ENCODE measurements around the gene MARK1. TPM values are rescaled to one million over a fixed set of nuclear protein-coding genes. Genes with fewer than 3 reads are reported as not detected.
A peak's percentile ranks its signal among the peaks of the same experiment; 100 is the strongest.

MARK1 gene
- total RNA-seq, 2 experiments from 2014 or later: not detected

- ChIA-PET CTCF (no interaction called here), POLR2A (no interaction called here)
- H3K36me3 Mint-ChIP-seq (ENCODE audit: low read depth): no peaks in the 10 kb centered on the region
- H3K9me3 Mint-ChIP-seq (ENCODE audit: insufficient read depth): no peaks in the 10 kb centered on the region
- no peak overlapping the region for H3K4me3 Mint-ChIP-seq
- peaks cover 5% of the 10 kb centered on the region for H3K4me1 Mint-ChIP-seq (ENCODE audit: low read depth)
- ATAC-seq: no peak
- DNase-seq: peak; percentile 3
- peaks cover 9% of the 10 kb centered on the region for H3K27me3 Mint-ChIP-seq (ENCODE audit: low read depth)
- no peak overlapping the region for H3K27ac Mint-ChIP-seq
Observed at GRCh38 chr1:220698607-220699016, 170.7 kb downstream of the MARK1 start.

DNA sequence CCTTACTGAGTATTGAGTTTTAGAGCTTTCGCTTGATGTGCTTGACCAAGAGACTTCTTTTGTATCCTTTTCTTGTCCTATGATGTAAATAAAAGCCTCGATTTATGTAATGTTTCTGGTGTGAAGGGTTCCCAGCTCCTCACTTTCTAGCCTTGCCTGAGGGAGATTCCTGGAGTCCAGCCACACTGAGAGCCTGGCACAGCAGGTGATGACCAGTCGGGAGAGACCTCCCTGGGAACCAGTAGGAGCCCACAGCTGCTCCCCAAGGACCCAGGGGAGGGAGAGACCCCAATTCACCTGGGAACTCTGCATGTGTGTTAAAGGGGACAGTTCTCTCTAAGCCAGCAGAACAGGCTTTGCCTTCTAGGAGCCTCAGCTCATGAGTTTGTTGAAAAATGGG, 171.1 kb downstream of the MARK1 start:
- no peaks in the 10 kb centered on the region for H3K9me3 Mint-ChIP-seq (ENCODE audit: insufficient read depth)
- no peak overlapping the region for H3K27ac Mint-ChIP-seq
- H3K36me3 Mint-ChIP-seq (ENCODE audit: low read depth): no peaks in the 10 kb centered on the region
- ChIA-PET CTCF (no interaction called here), POLR2A (no interaction called here)
- no peak for ATAC-seq
- DNase-seq: no peak
- H3K4me3 Mint-ChIP-seq: no peak overlapping the region
- H3K27me3 Mint-ChIP-seq (ENCODE audit: low read depth): peaks cover 9% of the 10 kb centered on the region
- H3K4me1 Mint-ChIP-seq (ENCODE audit: low read depth): peaks cover 5% of the 10 kb centered on the region

DNA sequence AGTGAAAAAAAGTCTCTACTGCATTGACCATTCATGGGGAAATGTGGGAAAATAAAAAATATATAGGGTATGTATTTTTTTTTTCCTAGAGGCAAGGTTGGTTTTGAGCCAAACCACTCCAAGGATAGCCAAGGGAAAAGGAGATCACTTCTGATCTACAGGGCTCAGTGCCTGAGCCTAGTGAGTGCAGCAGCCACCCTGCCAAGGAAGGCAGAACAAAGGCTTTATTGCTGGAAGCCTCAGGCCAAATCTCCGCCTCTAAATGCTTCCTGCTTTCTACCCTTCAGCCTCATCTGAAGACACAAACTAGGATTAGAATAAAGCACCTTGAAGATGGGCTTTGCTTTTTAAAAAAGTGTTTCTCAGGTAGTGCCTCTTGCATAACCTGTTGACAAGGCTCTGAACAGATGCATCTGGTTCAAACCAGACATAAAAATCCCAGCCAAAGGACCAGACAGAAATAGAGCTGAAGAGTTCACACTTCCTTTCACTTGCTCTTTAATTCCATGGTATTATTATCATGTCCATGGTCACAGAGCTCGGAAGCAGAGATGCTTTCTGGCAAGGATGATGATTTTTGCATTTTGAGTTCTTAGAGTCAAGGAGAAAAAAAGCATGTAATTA, 172.7 kb downstream of the MARK1 start:
- POLR2A ChIA-PET: no interaction called here
- H3K27me3 Mint-ChIP-seq (ENCODE audit: low read depth): peaks cover 9% of the 10 kb centered on the region
- H3K4me1 Mint-ChIP-seq (ENCODE audit: low read depth): peaks cover 5% of the 10 kb centered on the region
- CTCF ChIA-PET: interaction anchor here (1.0 kb wide), 1 partner anchor 32 kb away, joined by 3 read pairs; no protein-coding TSS in a partner anchor
- H3K4me3 Mint-ChIP-seq: no peak overlapping the region
- no peak for ATAC-seq
- H3K9me3 Mint-ChIP-seq (ENCODE audit: insufficient read depth): no peaks in the 10 kb centered on the region
- no peak for DNase-seq
- no peak overlapping the region for H3K27ac Mint-ChIP-seq
- no peaks in the 10 kb centered on the region for H3K36me3 Mint-ChIP-seq (ENCODE audit: low read depth)

- POLR2A ChIA-PET: no interaction called here
- H3K4me3 Mint-ChIP-seq: no peak overlapping the region
- H3K27ac Mint-ChIP-seq: no peak overlapping the region
- H3K36me3 Mint-ChIP-seq (ENCODE audit: low read depth): no peaks in the 10 kb centered on the region
- CTCF ChIA-PET: interaction anchor here (1.8 kb wide), 1 partner anchor 32 kb away, joined by 7 read pairs; no protein-coding TSS in a partner anchor
- DNase-seq: no peak
- no peaks in the 10 kb centered on the region for H3K9me3 Mint-ChIP-seq (ENCODE audit: insufficient read depth)
- peaks cover 9% of the 10 kb centered on the region for H3K27me3 Mint-ChIP-seq (ENCODE audit: low read depth)
- no peak for ATAC-seq
- peaks cover 5% of the 10 kb centered on the region for H3K4me1 Mint-ChIP-seq (ENCODE audit: low read depth)
Observed at GRCh38 chr1:220701974-220702373, 174.0 kb downstream of the MARK1 start.

DNA sequence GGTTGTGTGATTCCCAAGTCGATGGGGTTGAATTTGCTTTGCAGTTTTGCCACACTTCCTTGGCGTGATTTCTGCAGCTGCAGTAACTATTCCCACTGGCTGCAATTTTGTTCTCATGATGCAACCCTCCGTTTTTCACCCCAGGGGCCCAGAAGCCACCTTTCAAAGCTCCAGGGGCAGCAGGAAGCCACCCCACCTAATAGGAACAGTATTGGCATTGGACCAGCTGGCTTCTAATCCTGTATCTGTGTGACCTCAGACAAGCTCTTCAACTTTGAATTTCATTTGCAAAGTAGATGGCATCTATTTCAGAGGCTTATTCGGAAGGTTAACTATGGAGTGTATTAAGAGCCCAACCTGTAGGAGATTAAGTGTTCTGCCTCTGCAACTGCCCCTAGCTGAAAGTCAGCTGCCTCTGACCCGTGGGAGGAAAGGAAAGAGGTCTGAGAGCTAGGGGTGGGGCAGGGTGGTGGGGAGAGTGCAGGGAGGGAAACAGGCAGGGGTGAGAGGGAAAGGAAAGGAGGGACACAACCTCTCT, 174.9 kb downstream of the MARK1 start:
- no peak for DNase-seq
- H3K4me1 Mint-ChIP-seq (ENCODE audit: low read depth): peaks cover 5% of the 10 kb centered on the region
- peaks cover 9% of the 10 kb centered on the region for H3K27me3 Mint-ChIP-seq (ENCODE audit: low read depth)
- no peak overlapping the region for H3K27ac Mint-ChIP-seq
- H3K9me3 Mint-ChIP-seq (ENCODE audit: insufficient read depth): no peaks in the 10 kb centered on the region
- no peaks in the 10 kb centered on the region for H3K36me3 Mint-ChIP-seq (ENCODE audit: low read depth)
- H3K4me3 Mint-ChIP-seq: no peak overlapping the region
- no peak for ATAC-seq
- ChIA-PET POLR2A (no interaction called here), CTCF (interaction anchor here (1.8 kb wide), 1 partner anchor 31 kb away, joined by 7 read pairs; no protein-coding TSS in a partner anchor)

GRCh38 chr1:220703305-220703704, 175.4 kb downstream of the MARK1 start:
- H3K4me3 Mint-ChIP-seq: no peak overlapping the region
- H3K27ac Mint-ChIP-seq: no peak overlapping the region
- H3K27me3 Mint-ChIP-seq (ENCODE audit: low read depth): peaks cover 9% of the 10 kb centered on the region
- no peaks in the 10 kb centered on the region for H3K36me3 Mint-ChIP-seq (ENCODE audit: low read depth)
- ATAC-seq (no peak), DNase-seq (no peak)
- H3K4me1 Mint-ChIP-seq (ENCODE audit: low read depth): peaks cover 5% of the 10 kb centered on the region
- ChIA-PET POLR2A (no interaction called here), CTCF (interaction anchor here (1.8 kb wide), 1 partner anchor 30 kb away, joined by 7 read pairs; no protein-coding TSS in a partner anchor)
- H3K9me3 Mint-ChIP-seq (ENCODE audit: insufficient read depth): no peaks in the 10 kb centered on the region

DNA sequence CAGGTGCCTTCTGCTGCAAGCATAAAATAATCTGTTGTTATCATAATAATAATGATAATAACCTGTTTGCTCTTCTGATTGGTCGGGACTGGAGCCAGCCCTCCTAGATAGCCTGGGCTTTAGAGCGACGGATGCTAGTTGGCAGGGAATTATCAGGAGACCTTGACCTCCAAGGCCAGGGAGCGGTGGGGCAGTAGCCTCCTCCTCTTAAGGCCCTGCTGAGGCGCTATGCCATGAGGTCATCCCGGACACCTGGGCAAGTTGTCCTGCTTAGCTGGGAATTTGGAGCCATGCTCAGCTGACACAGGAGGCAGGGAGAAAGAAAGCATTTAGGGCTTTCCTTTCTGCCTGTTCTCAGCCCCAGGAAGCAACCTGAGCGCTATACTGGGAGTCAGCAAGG, 177.8 kb downstream of the MARK1 start:
- no peaks in the 10 kb centered on the region for H3K36me3 Mint-ChIP-seq (ENCODE audit: low read depth)
- no peak overlapping the region for H3K27ac Mint-ChIP-seq
- DNase-seq: no peak
- CTCF ChIA-PET: no interaction called here
- POLR2A ChIA-PET: no interaction called here
- no peak overlapping the region for H3K4me3 Mint-ChIP-seq
- peaks cover 9% of the 10 kb centered on the region for H3K27me3 Mint-ChIP-seq (ENCODE audit: low read depth)
- peaks cover 9% of the 10 kb centered on the region for H3K4me1 Mint-ChIP-seq (ENCODE audit: low read depth)
- ATAC-seq: no peak
- no peaks in the 10 kb centered on the region for H3K9me3 Mint-ChIP-seq (ENCODE audit: insufficient read depth)

GRCh38 chr1:220706480-220706879, 178.5 kb downstream of the MARK1 start:
- H3K27me3 Mint-ChIP-seq (ENCODE audit: low read depth): peaks cover 9% of the 10 kb centered on the region
- CTCF ChIA-PET: no interaction called here
- H3K9me3 Mint-ChIP-seq (ENCODE audit: insufficient read depth): no peaks in the 10 kb centered on the region
- no peaks in the 10 kb centered on the region for H3K36me3 Mint-ChIP-seq (ENCODE audit: low read depth)
- POLR2A ChIA-PET: no interaction called here
- H3K27ac Mint-ChIP-seq: no peak overlapping the region
- no peak for ATAC-seq
- DNase-seq: no peak
- H3K4me1 Mint-ChIP-seq (ENCODE audit: low read depth): peaks cover 9% of the 10 kb centered on the region
- H3K4me3 Mint-ChIP-seq: no peak overlapping the region

DNA sequence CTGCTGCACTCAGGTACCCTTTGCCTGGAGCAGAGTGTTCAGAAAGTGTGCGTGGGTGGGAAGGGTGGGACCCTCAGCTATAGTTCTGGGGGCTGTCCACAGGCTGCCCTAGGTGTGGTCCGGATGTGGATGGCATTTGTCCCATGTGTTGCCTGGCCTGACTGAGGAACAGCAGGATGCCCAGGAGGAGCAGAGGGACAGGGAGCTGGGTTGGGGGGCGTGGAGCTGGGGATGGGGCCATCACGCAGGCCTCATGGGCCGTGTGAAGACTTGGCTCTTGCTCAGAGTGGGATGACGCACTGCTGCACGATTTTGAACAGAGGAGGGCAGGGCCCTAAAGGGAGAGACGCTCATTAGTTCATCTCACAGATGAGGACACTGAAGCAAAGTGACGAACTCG, 179.2 kb downstream of the MARK1 start:
- Mint-ChIP-seq H3K27ac (no peak overlapping the region), H3K9me3 (ENCODE audit: insufficient read depth) (no peaks in the 10 kb centered on the region), H3K4me1 (ENCODE audit: low read depth) (peaks cover 6% of the 10 kb centered on the region), H3K36me3 (ENCODE audit: low read depth) (no peaks in the 10 kb centered on the region), H3K4me3 (no peak overlapping the region), H3K27me3 (ENCODE audit: low read depth) (peaks cover 6% of the 10 kb centered on the region)
- CTCF ChIA-PET: no interaction called here
- no peak for ATAC-seq
- POLR2A ChIA-PET: no interaction called here
- no peak for DNase-seq

GRCh38 chr1:220708244-220708643, 180.3 kb downstream of the MARK1 start:
- Mint-ChIP-seq H3K4me1 (ENCODE audit: low read depth) (peaks cover 4% of the 10 kb centered on the region), H3K27ac (no peak overlapping the region), H3K36me3 (ENCODE audit: low read depth) (no peaks in the 10 kb centered on the region), H3K27me3 (ENCODE audit: low read depth) (no peaks in the 10 kb centered on the region), H3K9me3 (ENCODE audit: insufficient read depth) (no peaks in the 10 kb centered on the region), H3K4me3 (no peak overlapping the region)
- ATAC-seq: no peak
- DNase-seq: no peak
- ChIA-PET POLR2A (no interaction called here), CTCF (no interaction called here)

DNA sequence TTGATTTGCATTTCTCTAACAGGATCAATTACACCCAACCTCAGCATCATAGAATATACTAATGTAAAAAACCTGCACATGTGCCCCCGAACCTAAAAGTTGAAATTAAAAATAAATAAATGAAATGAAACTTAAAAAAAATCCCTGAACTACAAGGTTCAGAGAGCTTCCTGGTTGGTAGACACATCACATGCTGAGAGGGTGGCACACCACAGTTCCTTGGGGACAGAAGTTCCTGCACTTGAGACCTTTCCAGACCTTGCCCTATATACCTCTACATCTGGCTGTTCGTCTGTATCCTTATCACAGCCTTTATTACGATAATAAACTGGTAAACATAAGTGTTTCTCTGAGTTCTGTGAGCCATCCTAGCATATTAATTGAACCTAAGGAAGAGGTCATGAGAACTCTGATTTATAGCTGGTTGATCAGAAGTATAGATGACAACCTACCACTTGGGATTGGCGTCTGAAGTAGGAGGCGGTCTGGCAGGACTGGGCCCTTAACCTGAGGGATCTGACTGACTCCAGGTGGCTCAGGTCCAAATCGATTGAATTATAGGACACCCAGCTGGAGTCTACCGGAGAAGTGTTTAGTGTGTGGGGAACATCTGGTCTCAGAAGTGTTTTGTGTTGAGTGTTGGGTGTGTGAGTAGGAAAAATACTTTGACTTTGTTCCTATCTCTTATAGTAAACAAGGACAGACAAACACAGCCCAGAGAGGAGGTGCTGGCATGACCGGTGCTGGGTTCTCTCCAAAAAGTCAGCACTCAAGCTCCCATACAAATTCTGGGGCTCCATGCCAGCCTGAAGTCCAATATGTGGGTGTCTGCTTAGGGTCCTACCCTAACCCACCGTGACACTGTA, 181.2 kb downstream of the MARK1 start:
- Mint-ChIP-seq H3K4me3 (no peak overlapping the region), H3K4me1 (ENCODE audit: low read depth) (peaks cover 4% of the 10 kb centered on the region), H3K9me3 (ENCODE audit: insufficient read depth) (peaks cover 3% of the 10 kb centered on the region), H3K36me3 (ENCODE audit: low read depth) (no peaks in the 10 kb centered on the region), H3K27me3 (ENCODE audit: low read depth) (no peaks in the 10 kb centered on the region), H3K27ac (no peak overlapping the region)
- ATAC-seq (no peak), DNase-seq (no peak)
- ChIA-PET CTCF (no interaction called here), POLR2A (no interaction called here)

DNA sequence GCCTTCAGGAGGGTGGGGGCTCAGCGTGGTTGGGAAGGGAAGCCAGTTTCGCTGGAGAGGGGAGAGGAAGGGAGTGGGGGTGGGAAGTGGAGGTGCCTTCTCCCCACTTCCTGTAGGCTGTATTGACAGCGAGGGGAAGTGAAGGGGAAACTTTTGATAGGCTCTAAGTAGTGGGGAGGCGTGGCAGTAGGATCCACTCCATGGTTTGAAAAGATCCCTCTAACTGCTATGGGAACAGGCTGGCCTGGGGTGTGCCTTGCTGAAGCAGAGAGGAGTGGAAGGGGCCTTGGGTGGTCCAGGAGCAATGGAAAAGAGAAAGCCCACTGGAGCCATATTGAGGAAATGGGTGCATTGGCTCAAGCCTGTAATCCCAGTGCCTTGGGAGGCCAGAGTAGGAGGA, 182.4 kb downstream of the MARK1 start:
- Mint-ChIP-seq H3K27ac (no peak overlapping the region), H3K27me3 (ENCODE audit: low read depth) (no peaks in the 10 kb centered on the region)

More for the DNA sequence above, 182.4 kb downstream of the MARK1 start:
- POLR2A ChIA-PET: interaction anchor here (0.6 kb wide), 1 partner anchor 43 kb away, joined by 3 read pairs; no protein-coding TSS in a partner anchor
- Mint-ChIP-seq H3K4me1 (ENCODE audit: low read depth) (peaks cover 4% of the 10 kb centered on the region), H3K4me3 (no peak overlapping the region), H3K36me3 (ENCODE audit: low read depth) (no peaks in the 10 kb centered on the region), H3K9me3 (ENCODE audit: insufficient read depth) (peaks cover 3% of the 10 kb centered on the region)
- ATAC-seq (no peak), DNase-seq (no peak)
- CTCF ChIA-PET: no interaction called here

All from activated CD8-positive, alpha-beta T cell treated with anti-CD3 and anti-CD28 coated beads, Interleukin-2, amount 10 ng/mL, durations not matched to agents 7 days and 5 days (primary cell).